IMR-90 (cell line): ENCODE measurements around the gene ADCY1.

Experiments used
- CEBPB ChIP-seq: IDR thresholded peaks from 2 replicates; pipeline ENCODE4 v1.6.1; 2012; ENCODE audit warnings: low read depth, low read length, improper control_type of control experiment
- CHD1 ChIP-seq: IDR thresholded peaks from 2 replicates; pipeline ENCODE4 v1.6.1; 2012; ENCODE audit warnings: low read depth, low read length, improper control_type of control experiment
- CTCF ChIP-seq: conservative IDR thresholded peaks from 2 replicates; pipeline ENCODE4 v1.5.1; 2012; ENCODE audit warnings: mild to moderate bottlenecking, low read depth, low read length, improper control_type of control experiment
- ELK1 ChIP-seq: fragments of 150-350 bp; IDR thresholded peaks from 2 replicates; pipeline ENCODE4 v1.6.1; 2016; ENCODE audit warnings: low read depth, mild to moderate bottlenecking, low read length, moderate library complexity, borderline replicate concordance
- NFE2L2 ChIP-seq: fragments of 150-350 bp; IDR thresholded peaks from 2 replicates; pipeline ENCODE4 v1.6.1; 2016; ENCODE audit warnings: low read depth, mild to moderate bottlenecking, low read length
- POLR2A ChIP-seq: IDR thresholded peaks from 2 replicates; pipeline ENCODE4 v1.6.1; 2012; ENCODE audit warnings: mild to moderate bottlenecking, low read depth, low read length
- RFX5 ChIP-seq: IDR thresholded peaks from 2 replicates; pipeline ENCODE4 v1.8.0; 2012; ENCODE audit warnings: low read depth, mild to moderate bottlenecking, low read length, moderate library complexity

- no peak for TF ChIP-seq CTCF
- no peak for TF ChIP-seq POLR2A
- no peak for TF ChIP-seq CEBPB
- no peak for TF ChIP-seq NFE2L2
- no peak for TF ChIP-seq ELK1
- TF ChIP-seq CHD1 = no peak
- TF ChIP-seq RFX5 = no peak
These were observed 47.9 kb downstream of the ADCY1 start for GRCh38 chr7:45622058-45622457.
